ENCODE results near the gene CDC42EP4. TPM values are rescaled to one million over a fixed set of nuclear protein-coding genes. Genes with fewer than 3 reads are reported as not detected.

The CDC42EP4 gene
- total and polyA plus RNA-seq, 4 donors: 15.7 to 31.0 (median 28.0) TPM

DNA sequence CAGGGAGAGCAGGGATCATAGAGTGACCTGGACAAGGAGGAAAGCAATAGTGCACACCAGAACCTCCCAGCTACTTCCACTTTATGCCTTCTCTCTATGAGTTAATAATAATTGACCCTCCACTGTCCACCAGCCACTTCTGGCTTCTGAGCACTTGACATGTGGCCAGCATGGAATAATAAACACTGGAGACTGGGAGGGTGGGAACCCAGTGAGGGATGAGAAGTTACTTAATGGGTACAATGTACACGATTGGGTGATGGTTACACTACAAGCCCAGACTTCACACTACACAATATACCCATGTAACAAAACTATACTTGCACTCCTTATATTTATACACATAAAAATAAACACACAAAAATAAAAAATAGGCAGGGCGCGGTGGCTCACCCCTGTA lies 11.4 kb downstream of the CDC42EP4 start (continued):
- TF ChIP-seq, protein P1, sequence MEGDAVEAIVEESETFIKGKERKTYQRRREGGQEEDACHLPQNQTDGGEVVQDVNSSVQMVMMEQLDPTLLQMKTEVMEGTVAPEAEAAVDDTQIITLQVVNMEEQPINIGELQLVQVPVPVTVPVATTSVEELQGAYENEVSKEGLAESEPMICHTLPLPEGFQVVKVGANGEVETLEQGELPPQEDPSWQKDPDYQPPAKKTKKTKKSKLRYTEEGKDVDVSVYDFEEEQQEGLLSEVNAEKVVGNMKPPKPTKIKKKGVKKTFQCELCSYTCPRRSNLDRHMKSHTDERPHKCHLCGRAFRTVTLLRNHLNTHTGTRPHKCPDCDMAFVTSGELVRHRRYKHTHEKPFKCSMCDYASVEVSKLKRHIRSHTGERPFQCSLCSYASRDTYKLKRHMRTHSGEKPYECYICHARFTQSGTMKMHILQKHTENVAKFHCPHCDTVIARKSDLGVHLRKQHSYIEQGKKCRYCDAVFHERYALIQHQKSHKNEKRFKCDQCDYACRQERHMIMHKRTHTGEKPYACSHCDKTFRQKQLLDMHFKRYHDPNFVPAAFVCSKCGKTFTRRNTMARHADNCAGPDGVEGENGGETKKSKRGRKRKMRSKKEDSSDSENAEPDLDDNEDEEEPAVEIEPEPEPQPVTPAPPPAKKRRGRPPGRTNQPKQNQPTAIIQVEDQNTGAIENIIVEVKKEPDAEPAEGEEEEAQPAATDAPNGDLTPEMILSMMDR (IDR thresholded peaks at IDR 0.05; ENCODE audit: low read depth, low read length, missing input control): no peak
- TF ChIP-seq HNF4G (IDR thresholded peaks at IDR 0.05): peak; percentile 27

DNA sequence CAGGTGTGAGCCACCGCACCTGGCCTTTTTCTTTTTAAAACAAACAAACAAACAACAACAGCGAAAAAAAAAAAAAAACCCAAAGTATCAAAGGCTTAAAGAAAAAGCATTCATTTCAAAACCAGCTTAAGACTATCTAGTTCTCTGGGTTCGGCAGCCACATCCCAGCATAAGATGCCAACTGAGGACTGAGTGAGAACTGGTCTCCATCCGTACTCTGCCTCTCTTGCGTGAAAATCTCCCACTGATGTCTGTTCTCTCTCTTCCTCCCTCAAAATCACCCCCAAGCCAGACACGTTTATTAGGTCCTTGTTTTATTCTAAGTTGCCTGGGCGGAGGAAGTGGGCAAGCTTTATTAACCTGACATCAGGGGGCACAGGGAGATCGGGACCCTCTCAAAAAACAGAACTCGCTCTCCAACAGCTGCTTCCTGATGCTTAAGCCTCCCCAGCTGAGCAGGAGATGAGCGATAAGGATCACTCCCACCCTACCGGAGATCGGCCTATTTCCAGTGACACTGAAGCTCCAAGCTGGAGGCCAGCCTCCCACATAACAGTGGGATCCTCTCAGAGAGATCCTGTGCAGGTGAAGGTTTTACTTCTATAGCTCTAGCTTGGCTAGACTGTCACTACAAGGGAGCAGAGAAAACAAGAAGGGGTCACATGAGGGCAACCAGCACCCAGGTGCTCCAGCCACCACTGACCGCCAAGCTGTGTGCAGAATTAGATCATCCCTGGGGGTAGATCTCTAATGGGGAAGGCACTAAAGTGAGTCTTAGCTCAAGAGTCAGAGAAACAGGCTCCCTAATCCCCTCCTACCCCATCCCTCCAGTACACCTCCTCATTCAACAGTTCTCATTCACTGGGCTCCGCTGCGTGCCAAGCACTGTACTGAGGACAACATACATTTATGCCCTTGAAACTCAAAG lies 13.6 kb downstream of the CDC42EP4 start:
- 66% methylated on average over 15 of the region's 15 CpGs for WGBS
- H3K9ac ChIP-seq (ENCODE audit: low read depth in 1 of 2, low read length in 2 of 2): no peak overlapping the region
- no peak for DNase-seq (ENCODE audit: low spot score)
- H3K4me1 ChIP-seq (ENCODE audit: control insufficient read depth in 4 of 4, insufficient read depth in 4 of 4, low read length in 3 of 4): peaks cover 15 to 49% (median 30%) of the 10 kb centered on the region in 4 donors
- H3K27ac ChIP-seq (ENCODE audit: low read depth in 1 of 2, low read length in 2 of 2): peak overlapping the region; percentile 24 to 31
- no peaks in the 10 kb centered on the region for H3K27me3 ChIP-seq (ENCODE audit: control insufficient read depth in 4 of 4, insufficient read depth in 4 of 4, low read length in 3 of 4)
- H3K9me3 ChIP-seq (ENCODE audit: control insufficient read depth in 4 of 4, low read length in 3 of 4): no peaks in the 10 kb centered on the region
- TF ChIP-seq FOXA2 (IDR thresholded peaks at IDR 0.05) (no peak), TAF1 (conservative IDR thresholded peaks at IDR 0.05) (no peak), RXRA (IDR thresholded peaks at IDR 0.05) (peak; percentile 58 to 63)
- peaks cover 0 to 2% (median 0%) of the 10 kb centered on the region in 4 donors for H3K36me3 ChIP-seq (ENCODE audit: control insufficient read depth in 4 of 4, insufficient read depth in 3 of 4, low read depth in 1 of 4, low read length in 3 of 4)
- H3K4me3 ChIP-seq (ENCODE audit: low read depth in 1 of 3, low read length in 3 of 3): no peak overlapping the region

DNA sequence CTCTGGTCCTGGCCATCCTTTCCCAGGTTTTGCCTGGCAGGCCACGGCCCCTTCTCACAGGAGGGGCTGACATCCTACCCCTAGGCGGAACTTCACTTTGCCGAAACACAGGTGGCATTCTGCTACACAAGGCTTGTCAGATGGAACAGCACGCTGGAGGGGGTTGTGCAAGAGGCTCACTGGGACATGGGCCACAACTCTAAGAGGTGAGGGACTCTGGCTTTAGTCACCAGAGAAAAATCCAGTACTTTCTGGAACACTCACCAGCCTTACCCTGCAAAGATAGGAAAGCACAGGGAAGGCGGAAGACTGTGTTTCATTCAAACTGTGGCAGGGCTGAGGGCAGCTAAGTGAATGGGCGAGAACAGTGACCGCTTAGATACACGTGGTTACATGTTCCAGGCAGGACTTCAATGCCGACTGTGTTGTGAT lies 18.3 kb downstream of the CDC42EP4 start:
- H3K36me3 ChIP-seq (ENCODE audit: control insufficient read depth in 4 of 4, insufficient read depth in 3 of 4, low read depth in 1 of 4, low read length in 3 of 4): no peaks in the 10 kb centered on the region
- TF ChIP-seq, protein P2, sequence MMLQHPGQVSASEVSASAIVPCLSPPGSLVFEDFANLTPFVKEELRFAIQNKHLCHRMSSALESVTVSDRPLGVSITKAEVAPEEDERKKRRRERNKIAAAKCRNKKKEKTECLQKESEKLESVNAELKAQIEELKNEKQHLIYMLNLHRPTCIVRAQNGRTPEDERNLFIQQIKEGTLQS (IDR thresholded peaks at IDR 0.05): peak; percentile 31
- TF ChIP-seq, protein P3, sequence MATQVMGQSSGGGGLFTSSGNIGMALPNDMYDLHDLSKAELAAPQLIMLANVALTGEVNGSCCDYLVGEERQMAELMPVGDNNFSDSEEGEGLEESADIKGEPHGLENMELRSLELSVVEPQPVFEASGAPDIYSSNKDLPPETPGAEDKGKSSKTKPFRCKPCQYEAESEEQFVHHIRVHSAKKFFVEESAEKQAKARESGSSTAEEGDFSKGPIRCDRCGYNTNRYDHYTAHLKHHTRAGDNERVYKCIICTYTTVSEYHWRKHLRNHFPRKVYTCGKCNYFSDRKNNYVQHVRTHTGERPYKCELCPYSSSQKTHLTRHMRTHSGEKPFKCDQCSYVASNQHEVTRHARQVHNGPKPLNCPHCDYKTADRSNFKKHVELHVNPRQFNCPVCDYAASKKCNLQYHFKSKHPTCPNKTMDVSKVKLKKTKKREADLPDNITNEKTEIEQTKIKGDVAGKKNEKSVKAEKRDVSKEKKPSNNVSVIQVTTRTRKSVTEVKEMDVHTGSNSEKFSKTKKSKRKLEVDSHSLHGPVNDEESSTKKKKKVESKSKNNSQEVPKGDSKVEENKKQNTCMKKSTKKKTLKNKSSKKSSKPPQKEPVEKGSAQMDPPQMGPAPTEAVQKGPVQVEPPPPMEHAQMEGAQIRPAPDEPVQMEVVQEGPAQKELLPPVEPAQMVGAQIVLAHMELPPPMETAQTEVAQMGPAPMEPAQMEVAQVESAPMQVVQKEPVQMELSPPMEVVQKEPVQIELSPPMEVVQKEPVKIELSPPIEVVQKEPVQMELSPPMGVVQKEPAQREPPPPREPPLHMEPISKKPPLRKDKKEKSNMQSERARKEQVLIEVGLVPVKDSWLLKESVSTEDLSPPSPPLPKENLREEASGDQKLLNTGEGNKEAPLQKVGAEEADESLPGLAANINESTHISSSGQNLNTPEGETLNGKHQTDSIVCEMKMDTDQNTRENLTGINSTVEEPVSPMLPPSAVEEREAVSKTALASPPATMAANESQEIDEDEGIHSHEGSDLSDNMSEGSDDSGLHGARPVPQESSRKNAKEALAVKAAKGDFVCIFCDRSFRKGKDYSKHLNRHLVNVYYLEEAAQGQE (IDR thresholded peaks at IDR 0.05): peak; percentile 78
- TF ChIP-seq, protein P1 (IDR thresholded peaks at IDR 0.05; ENCODE audit: low read depth, low read length, missing input control): no peak
- TF ChIP-seq, protein P4, sequence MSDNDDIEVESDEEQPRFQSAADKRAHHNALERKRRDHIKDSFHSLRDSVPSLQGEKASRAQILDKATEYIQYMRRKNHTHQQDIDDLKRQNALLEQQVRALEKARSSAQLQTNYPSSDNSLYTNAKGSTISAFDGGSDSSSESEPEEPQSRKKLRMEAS (IDR thresholded peaks at IDR 0.05): peak; percentile 97
- TF ChIP-seq YY1 (IDR thresholded peaks at IDR 0.05): peak; percentile 95
- TF ChIP-seq JUND (IDR thresholded peaks at IDR 0.05): peak; percentile 41 to 61
- TF ChIP-seq SP1 (IDR thresholded peaks at IDR 0.05): peak; percentile 60
- no peak for TF ChIP-seq NR2F2 (IDR thresholded peaks at IDR 0.05)
- TF ChIP-seq HNF4G (IDR thresholded peaks at IDR 0.05): no peak
- TF ChIP-seq GABPA (IDR thresholded peaks at IDR 0.05 in 1 of 2, conservative IDR thresholded peaks at IDR 0.05 in 1 of 2): no peak
- TF ChIP-seq RXRA (IDR thresholded peaks at IDR 0.05): peak; percentile 69 to 89
- TF ChIP-seq EGR1 (IDR thresholded peaks at IDR 0.05; ENCODE audit: low read depth in 2 of 2): no peak
- TF ChIP-seq HNF4A (conservative IDR thresholded peaks at IDR 0.05): peak; percentile 57 to 62
- peak; percentile 18 to 44 for TF ChIP-seq RAD21 (IDR thresholded peaks at IDR 0.05)
- no peak for TF ChIP-seq TAF1 (conservative IDR thresholded peaks at IDR 0.05)
- TF ChIP-seq, protein P5, sequence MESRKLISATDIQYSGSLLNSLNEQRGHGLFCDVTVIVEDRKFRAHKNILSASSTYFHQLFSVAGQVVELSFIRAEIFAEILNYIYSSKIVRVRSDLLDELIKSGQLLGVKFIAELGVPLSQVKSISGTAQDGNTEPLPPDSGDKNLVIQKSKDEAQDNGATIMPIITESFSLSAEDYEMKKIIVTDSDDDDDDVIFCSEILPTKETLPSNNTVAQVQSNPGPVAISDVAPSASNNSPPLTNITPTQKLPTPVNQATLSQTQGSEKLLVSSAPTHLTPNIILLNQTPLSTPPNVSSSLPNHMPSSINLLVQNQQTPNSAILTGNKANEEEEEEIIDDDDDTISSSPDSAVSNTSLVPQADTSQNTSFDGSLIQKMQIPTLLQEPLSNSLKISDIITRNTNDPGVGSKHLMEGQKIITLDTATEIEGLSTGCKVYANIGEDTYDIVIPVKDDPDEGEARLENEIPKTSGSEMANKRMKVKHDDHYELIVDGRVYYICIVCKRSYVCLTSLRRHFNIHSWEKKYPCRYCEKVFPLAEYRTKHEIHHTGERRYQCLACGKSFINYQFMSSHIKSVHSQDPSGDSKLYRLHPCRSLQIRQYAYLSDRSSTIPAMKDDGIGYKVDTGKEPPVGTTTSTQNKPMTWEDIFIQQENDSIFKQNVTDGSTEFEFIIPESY (IDR thresholded peaks at IDR 0.05): no peak
- TF ChIP-seq FOXA2 (IDR thresholded peaks at IDR 0.05): peak; percentile 12
- peak; percentile 21 for TF ChIP-seq FOXA1 (IDR thresholded peaks at IDR 0.05)
- WGBS: 26% methylated on average over 9 of the region's 9 CpGs
- H3K27ac ChIP-seq (ENCODE audit: low read depth in 1 of 2, low read length in 2 of 2): peak overlapping the region; percentile 94 to 95
- DNase-seq (ENCODE audit: low spot score): no peak
- H3K4me3 ChIP-seq (ENCODE audit: low read depth in 1 of 3, low read length in 3 of 3): no peak overlapping the region
- no peaks in the 10 kb centered on the region for H3K9me3 ChIP-seq (ENCODE audit: control insufficient read depth in 4 of 4, low read length in 3 of 4)
- no peaks in the 10 kb centered on the region for H3K27me3 ChIP-seq (ENCODE audit: control insufficient read depth in 4 of 4, insufficient read depth in 4 of 4, low read length in 3 of 4)
- peak overlapping the region; percentile 59 to 78 for H3K9ac ChIP-seq (ENCODE audit: low read depth in 1 of 2, low read length in 2 of 2)
- peaks cover 35 to 66% (median 57%) of the 10 kb centered on the region in 4 donors for H3K4me1 ChIP-seq (ENCODE audit: control insufficient read depth in 4 of 4, insufficient read depth in 4 of 4, low read length in 3 of 4)
